ENCODE results near the gene C1orf94. TPM values are rescaled to one million over a fixed set of nuclear protein-coding genes. Genes with fewer than 3 reads are reported as not detected.
"Not testable (repeated sequence)": the region's sequence is repeated elsewhere in the genome, so short reads cannot be mapped to it uniquely, and the experiment has no call there.

C1orf94 gene
- total RNA-seq, 1 donor from 2014 or later: not detected

GRCh38 chr1:34164771-34165391 is 11.8 kb upstream of the C1orf94 start, which contains the start of gene CSMD2:
Gene CSMD2, minus strand, starts transcription at chr1:34165230. Its CDS starts 133 bp downstream, at chr1:34165097.
- DNase-seq (ENCODE audit: low read depth): peak; percentile 11

GRCh38 chr1:34165422-34165921 is 11.2 kb upstream of the C1orf94 start:
- DNase-seq (ENCODE audit: low read depth): no peak

DNA sequence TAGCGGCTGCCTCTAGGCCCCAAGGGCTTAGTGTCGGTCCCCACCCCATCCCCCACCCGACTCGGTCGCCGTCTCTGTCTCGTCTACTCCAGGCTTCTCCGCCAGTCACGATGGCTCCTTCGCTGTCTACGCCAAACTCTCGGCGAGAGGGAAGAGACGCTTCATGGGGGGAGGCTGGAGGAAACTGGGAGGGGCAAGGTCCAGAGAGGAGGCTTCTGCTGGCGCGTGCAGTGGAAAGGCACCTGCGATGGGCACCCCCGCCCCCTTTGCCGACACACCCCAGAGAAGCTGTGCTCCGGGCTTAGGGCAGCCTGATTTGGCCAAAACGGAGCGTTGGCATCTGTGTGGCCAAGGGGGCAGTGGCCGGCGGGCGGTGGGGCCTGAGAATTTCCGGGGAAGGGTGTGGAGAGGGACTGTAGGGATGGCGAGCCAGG is 10.5 kb upstream of the C1orf94 start:
- DNase-seq (ENCODE audit: low read depth): no peak

DNA sequence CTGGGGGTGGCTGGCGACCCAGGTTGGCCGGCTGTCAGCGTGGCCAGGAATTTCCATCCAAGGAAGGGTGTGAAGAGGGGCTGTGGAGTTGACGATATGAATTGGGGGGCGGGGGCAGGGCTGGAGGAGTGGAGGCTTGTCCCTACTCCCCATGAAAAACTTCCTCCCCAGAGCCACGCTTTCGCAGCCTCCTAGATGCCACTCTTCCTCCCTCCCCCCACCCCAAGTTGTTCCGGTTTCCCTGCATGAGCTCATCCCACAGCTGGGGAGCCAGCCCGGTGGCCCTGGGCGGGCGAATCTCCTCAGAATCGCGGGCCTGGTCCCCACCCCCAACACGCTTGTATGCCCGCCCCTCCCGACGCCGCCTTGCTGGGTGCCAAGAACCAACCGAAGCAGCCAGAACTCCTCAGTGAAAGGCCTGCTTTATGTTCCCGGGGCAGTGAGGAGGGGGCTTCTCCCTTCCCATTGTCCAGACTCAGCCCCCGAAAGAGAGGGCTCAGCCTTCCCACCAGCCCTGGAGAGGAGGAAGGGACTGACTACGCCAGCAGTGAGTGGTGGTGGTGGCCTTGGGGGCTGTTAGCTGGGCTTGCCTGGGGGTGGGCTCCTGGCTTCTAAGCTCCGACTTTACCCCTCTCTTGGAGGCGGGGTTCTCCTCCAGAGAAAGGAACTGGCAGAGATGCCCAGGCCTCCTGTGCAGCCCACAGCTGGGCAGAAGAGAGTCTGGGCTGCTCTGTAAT is 9.9 kb upstream of the C1orf94 start:
- DNase-seq (ENCODE audit: low read depth): no peak

DNA sequence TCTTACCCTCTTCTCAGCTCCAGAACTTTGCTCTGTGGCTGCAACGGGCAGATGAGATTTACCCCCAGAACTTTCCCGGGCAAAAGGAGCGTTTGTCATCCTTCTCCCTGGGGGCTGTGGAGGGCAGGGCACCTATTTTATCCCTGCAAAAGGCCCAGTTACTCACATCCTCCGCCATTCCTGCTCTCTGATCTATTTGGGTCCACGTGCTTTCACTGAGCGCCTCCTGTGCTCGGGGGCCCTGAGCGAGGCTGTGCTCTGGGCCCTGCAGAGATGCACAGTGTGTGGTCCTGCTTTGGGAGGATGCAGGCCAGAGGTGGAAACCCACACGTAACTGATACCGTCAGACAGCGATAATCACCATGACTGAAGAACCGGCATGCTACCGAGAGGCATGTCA is 9.3 kb upstream of the C1orf94 start:
- DNase-seq (ENCODE audit: low read depth): no peak

DNA sequence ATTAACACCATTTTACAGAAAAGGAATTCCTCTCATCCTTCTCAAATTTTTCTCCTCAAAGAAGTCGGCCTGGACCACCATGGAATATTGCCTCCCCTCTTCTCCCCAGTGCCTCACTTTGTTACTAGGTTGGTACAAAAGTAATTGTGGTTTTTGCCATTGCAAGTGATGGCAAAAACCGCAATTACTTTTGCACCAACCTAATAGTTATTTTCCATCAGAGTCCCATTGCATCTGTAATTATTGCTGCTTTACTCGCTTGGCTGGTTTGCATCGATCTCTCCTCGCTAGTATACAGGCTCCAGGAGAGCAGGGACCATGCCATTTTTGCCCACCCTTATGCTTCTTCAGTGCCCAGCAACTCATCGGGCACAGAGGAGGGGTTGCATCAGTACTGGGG is 963 bp upstream of the C1orf94 start:
- no peak for DNase-seq (ENCODE audit: low read depth)

- no peak for DNase-seq (ENCODE audit: low read depth)
These were observed 1.4 kb downstream of the C1orf94 start for GRCh38 chr1:34178072-34178471.

DNA sequence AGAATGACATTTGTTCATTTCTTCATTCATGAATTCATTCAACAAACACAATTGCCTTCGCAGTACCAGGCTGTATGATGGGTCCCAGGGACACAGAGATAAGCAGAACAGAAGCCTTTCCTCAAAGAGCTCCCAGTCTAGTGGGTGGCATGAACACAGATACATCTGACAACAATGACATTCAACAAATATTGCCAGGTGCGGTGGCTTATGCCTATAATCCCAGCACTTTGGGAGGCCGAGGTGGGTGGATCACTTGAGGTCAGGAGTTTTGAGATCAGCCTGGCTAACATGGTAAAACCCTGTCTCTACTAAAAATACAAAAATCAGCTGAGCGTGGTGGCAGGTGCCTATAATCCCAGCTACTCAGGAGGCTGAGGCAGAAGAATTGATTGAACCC is 6.7 kb downstream of the C1orf94 start:
- not testable (repeated sequence) for DNase-seq (ENCODE audit: low read depth)

- DNase-seq (ENCODE audit: low read depth): no peak
These were observed 10.2 kb downstream of the C1orf94 start for GRCh38 chr1:34186741-34187494.

GRCh38 chr1:34188418-34188817 is 11.7 kb downstream of the C1orf94 start:
- DNase-seq (ENCODE audit: low read depth): no peak

GRCh38 chr1:34188985-34189384 is 12.3 kb downstream of the C1orf94 start:
- DNase-seq (ENCODE audit: low read depth): no peak

DNA sequence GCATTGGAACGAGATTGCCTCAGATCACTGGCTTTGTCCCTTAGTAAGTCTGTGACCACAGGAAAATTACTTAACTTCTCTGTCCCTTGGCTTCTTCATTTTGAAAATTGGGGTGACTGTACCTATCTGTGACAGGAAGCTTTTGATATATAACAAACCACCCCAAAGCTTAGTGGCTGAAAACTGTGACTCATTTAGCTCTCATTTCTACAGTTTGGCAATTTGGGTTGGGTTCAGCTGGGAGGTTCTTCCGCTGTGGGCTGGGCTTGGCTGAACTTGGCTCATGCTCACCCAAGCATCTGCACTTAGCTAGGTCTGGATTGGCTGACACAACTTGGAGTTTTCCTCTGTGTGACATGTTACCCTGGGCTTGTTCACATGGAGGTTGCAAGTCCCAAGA is 14.0 kb downstream of the C1orf94 start:
- no peak for DNase-seq (ENCODE audit: low read depth)

DNA sequence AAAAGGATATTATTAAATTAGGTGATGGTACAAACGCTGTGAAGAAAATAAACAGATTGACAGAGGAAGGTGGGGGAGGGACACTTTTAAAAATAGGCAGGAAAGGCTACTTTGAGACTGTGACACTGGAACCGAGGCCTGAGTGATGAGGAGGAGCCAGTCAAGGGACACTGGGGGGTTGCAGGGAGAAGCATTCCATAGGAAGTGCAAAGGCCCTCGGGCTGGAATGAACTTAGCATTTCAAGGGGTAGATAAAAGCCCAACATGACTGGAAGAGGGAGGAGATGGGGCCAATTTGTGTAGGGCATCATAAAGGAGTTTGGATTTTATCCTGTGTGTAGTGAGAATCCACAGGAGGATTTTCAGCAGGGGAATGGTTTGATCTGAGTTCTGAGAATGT is 15.9 kb downstream of the C1orf94 start:
- no peak for DNase-seq (ENCODE audit: low read depth)

DNA sequence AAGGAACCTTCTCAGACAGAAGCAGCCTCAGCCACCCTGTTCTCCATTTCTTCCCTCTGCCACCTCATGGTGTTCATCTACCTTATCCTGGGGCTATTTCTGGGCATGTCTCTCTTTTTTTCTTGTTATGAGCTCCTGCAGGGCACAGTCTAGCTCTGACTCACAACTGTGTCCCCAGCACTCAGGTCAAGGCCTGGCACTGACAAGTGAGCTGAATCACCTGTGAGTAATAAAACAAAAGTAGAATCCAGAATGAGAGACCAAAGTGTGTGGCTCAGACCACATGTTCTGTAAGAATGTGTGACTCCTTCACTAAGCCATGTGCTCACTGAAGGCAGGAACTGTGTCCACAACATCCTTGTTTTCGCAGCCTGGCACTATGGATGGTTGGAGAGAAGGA is 23.2 kb downstream of the C1orf94 start:
- peak; percentile 97 for DNase-seq (ENCODE audit: low read depth)

DNA sequence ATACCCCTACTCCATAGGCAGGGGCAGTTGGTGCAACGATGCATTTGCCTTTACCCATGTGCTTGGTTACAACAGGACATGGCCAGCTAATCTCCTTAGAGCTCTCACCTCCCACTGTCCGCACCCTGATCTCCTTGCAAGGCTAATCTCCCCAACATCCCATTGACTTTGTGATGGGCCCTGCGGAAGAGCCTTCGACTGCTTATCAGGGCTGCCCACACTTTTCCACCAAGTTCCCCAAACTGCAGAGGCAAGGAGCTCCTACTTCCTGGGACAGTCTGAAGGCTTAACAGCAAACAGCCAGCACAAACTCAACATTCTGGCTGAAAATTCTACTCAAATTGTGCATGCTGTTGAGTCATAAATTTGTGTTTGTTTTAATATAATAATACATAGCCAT is 36.0 kb downstream of the C1orf94 start:
- no peak for DNase-seq (ENCODE audit: low read depth)

DNA sequence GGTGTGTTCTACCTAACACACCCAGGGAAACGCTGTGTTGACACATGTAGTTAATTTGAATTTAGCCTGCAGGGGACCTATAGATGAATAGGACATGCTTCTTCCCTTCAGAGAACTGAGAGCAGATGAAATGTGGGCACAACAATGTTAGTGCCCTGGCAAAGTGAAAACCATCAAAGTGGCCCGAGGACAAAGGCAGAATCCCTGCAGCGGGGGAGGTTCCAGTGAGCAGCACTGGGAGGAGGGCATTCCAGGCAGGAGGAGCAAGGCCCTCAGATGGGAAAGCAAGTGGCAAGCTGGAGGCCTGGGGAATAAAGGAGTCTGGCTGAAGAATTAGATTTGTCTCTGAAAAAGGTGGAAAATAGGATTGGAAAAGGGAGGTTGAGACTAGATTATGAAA is 37.2 kb downstream of the C1orf94 start:
- DNase-seq (ENCODE audit: low read depth): no peak

DNA sequence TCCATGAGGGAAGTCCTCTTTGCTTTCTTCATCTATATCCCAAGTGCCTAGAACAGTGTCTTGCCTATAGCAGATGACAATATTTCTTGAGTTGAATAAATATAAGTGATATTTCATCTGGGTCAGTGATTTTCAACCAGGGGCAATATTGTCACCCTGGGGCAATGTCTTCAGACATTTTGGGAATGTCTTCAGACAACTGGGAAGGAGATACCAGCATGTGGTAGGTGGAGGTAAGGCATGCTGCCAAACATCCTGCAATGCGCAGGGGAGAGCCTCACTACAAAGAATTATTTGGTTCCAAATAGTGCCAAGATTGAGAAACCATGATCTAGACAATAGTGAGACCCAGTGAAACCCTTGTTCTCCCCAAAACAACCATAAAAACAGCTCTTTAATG is 54.7 kb downstream of the C1orf94 start:
- no peak for DNase-seq (ENCODE audit: low read depth)

DNA sequence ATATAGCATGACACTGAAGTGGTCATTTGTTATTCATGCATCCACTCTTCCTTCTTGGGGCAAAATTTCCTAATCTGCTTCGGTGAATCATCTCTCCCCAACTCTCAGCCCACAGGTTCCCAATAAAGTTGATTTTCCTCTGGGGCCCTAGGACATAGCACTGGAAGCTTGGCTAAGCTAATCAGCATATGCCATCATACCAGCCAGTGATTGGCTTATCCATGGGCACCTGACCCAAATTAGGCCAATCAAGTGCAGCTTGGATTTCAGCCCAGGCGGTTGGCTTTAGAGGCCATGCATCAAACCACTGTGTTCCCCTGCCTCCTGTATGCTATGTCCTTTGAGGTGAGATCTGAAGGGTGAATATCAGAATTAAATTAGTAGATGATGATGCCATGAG is 58.9 kb downstream of the C1orf94 start:
- no peak for DNase-seq (ENCODE audit: low read depth)

- no peak for DNase-seq (ENCODE audit: low read depth)
These were observed 59.4 kb downstream of the C1orf94 start for GRCh38 chr1:34236089-34236488.

GRCh38 chr1:34237151-34237815 is 60.6 kb downstream of the C1orf94 start:
- DNase-seq (ENCODE audit: low read depth): no peak

DNA sequence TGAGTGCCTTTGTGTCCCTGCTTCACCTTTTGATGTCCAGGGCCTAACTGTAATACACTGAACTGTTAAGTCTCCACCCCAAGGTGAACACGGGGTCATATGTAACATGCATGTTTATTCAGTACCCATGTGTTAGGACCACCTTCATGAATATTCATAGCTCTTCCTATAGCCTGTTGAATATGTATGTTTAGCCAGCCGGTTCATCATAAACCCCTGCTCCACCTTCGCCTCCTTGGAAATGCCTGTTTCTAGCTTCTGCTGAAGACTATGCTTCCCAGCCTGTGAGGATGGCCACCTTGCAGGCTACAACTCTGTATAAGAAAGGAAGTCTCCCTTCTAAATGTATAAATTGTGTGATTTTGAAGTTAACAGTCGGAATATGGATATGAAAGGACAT is 69.3 kb downstream of the C1orf94 start:
- no peak for DNase-seq (ENCODE audit: low read depth)

DNA sequence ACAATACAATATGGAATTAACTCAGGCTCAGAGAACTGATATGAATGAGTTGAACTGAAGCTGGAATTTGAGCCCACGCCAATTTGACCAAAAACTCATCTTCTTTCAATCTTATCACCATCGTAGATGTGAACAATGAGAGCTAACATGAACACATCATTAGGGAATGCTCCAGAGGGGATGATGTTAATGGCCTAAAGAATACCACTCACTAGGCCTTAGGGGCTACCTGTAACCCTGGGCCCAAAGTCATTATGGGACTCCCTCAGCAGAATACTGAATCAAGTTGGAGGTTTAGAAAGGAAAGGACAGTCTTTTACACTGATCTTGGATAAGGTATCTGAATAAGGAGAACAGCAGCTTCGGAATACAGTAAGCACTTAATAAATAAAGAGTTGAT is 73.6 kb downstream of the C1orf94 start:
- DNase-seq (ENCODE audit: low read depth): no peak
